Vagina (tissue), 2 donors: ENCODE data around the gene AMBN. TPM values are rescaled to one million over a fixed set of nuclear protein-coding genes. Genes with fewer than 3 reads are reported as not detected.

Source experiments
- DNase-seq, 2 donors: peaks; one replicate each; pipeline ENCODE4 v3.0.0-alpha.2; 2017; ENCODE audit errors: extremely low spot score in 2 of 2
- H3K27ac ChIP-seq: fragments of 200-600 bp; sonication (generic); one replicate; pipeline ENCODE4 v1.5.1; 2019
- H3K27me3 ChIP-seq: fragments of 200-600 bp; sonication (generic); one replicate; pipeline ENCODE4 v1.5.1; 2019
- H3K36me3 ChIP-seq, 2 donors: fragments of 200-600 bp; sonication (generic); one replicate each; pipeline ENCODE4 v1.5.1; 2017 to 2019
- H3K4me1 ChIP-seq: fragments of 200-600 bp; sonication (generic); one replicate; pipeline ENCODE4 v1.5.1; 2019
- H3K4me3 ChIP-seq, 2 donors: fragments of 200-600 bp; sonication (generic); 1 replicate in 1 of 2; 2 replicates in 1 of 2; pipeline ENCODE4 v1.5.1; 2016 to 2019
- H3K9me3 ChIP-seq: fragments of 200-600 bp; sonication (generic); one replicate; pipeline ENCODE4 v1.5.1; 2019
- POLR2A ChIP-seq, 2 donors: fragments of 450-650 bp; IDR thresholded peaks; one replicate each; pipeline ENCODE4 v1.6.1; 2017; ENCODE audit warnings: antibody characterized with exemption in 2 of 2, mild to moderate bottlenecking in 2 of 2, moderate library complexity in 2 of 2
- POLR2AphosphoS5 ChIP-seq, 2 donors: sonication (generic); formaldehyde crosslinking; IDR thresholded peaks; one replicate each; pipeline ENCODE4 v1.9.0; 2017; ENCODE audit warnings: antibody characterized with exemption in 2 of 2, mild to moderate bottlenecking in 2 of 2, low read depth in 1 of 2; ENCODE audit not compliant: insufficient read depth in 1 of 2
- intact Hi-C: fragments of 100-400 bp; cut with DNase I; formaldehyde crosslinking; loops from one replicate; pipeline ENCODE4 v1.15.1; 2023
- total RNA-seq: library from RNA; depleted of rRNA; stranded (reverse); fragments of >200 nt; gene quantifications from one replicate; pipeline ENCODE4 v1.2.3, GENCODE V29; 2016
- TF ChIP-seq, protein P1 (sequence below), 3 experiments: fragments of 450-650 bp in 2 of 3; fragments of 200-600 bp in 1 of 3; sonication (generic) in 1 of 3; IDR thresholded peaks; one replicate each; pipeline ENCODE4 v1.5.1; 2017 to 2019; ENCODE audit warnings: antibody characterized with exemption in 3 of 3, mild to moderate bottlenecking in 2 of 3, moderate library complexity in 2 of 3

The AMBN gene, protein sequence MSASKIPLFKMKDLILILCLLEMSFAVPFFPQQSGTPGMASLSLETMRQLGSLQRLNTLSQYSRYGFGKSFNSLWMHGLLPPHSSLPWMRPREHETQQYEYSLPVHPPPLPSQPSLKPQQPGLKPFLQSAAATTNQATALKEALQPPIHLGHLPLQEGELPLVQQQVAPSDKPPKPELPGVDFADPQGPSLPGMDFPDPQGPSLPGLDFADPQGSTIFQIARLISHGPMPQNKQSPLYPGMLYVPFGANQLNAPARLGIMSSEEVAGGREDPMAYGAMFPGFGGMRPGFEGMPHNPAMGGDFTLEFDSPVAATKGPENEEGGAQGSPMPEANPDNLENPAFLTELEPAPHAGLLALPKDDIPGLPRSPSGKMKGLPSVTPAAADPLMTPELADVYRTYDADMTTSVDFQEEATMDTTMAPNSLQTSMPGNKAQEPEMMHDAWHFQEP
- total RNA-seq = not detected

DNA sequence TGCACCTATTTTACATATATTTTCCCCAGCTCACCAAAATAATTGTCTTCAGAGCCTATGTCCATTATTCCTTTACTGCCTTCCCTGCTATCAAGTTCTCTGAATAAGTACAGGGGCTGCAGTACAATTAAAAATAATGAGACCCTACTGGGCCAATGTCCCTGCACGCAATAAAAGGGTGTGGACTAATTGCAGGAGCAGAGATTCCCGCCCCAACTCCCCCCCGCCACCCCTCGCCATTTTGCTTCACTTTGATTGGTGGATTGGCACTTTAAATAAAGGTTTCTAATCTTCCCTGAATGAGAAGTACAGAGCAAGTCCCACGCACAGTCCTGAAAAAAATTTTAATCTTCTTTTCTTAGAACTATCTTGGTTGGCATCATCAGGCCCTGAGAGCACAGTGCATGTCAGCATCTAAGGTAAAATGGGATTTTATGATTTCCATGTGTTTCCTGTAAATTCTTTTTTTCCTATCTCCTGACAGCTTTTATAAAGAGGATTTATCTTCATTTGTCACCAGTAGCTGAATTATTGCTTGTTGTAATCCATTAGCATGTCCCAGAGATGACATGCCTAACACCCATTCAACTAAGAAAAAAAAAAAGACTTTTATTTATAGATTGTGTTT is at the start of gene AMBN:
AMBN (plus strand) TSS at position 302 of the 628 bp plus-strand sequence; CDS start at position 405, 103 bp downstream.
- Histone ChIP-seq H3K27ac (no peak within 1 kb of the TSS), H3K27me3 (no peaks in the 10 kb centered on the region)
- DNase-seq = no peak

DNA sequence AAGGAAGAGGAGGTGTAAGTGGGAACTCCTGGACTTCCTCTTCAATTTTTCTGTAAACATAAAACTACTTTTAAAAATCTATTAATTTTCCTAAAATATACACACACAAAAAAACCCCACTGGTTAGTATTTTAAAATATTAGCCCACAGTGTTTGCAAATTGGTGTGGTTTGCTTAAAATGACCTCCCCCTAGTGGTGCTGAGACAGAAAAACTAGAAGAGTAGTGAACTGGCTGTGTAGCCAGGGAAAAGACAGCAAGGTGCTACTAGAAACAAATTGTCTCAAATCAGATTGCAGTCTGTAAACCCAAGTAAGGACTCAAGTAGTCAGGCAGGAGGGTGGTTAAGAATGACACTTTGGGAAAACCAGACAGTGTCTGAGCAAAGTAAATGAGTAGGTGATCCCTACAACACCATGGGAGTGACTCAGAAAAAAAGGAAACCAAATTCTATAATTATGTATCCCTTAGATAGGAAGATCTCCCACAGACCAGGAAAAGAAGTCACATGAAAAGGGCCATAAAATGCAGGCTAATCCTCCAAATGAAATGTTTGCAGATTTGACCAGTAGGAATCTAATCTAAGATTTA is 47.7 kb upstream of the AMBN start:
- no peak for TF ChIP-seq POLR2A (IDR thresholded peaks at IDR 0.05)
- no peak for TF ChIP-seq POLR2AphosphoS5 (IDR thresholded peaks at IDR 0.05; ENCODE audit: insufficient read depth in 1 of 2, low read depth in 1 of 2)
- TF ChIP-seq, protein P1, sequence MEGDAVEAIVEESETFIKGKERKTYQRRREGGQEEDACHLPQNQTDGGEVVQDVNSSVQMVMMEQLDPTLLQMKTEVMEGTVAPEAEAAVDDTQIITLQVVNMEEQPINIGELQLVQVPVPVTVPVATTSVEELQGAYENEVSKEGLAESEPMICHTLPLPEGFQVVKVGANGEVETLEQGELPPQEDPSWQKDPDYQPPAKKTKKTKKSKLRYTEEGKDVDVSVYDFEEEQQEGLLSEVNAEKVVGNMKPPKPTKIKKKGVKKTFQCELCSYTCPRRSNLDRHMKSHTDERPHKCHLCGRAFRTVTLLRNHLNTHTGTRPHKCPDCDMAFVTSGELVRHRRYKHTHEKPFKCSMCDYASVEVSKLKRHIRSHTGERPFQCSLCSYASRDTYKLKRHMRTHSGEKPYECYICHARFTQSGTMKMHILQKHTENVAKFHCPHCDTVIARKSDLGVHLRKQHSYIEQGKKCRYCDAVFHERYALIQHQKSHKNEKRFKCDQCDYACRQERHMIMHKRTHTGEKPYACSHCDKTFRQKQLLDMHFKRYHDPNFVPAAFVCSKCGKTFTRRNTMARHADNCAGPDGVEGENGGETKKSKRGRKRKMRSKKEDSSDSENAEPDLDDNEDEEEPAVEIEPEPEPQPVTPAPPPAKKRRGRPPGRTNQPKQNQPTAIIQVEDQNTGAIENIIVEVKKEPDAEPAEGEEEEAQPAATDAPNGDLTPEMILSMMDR (IDR thresholded peaks at IDR 0.05) = no peak
- Histone ChIP-seq H3K27me3 (no peaks in the 10 kb centered on the region), H3K4me3 (no peak overlapping the region), H3K4me1 (no peaks in the 10 kb centered on the region), H3K27ac (no peak overlapping the region), H3K9me3 (no peaks in the 10 kb centered on the region), H3K36me3 (no peaks in the 10 kb centered on the region)
- intact Hi-C loops = no loop called here
- DNase-seq = no peak

More for the DNA sequence above, at the start of gene AMBN:
- no peak for TF ChIP-seq POLR2AphosphoS5 (IDR thresholded peaks at IDR 0.05; ENCODE audit: insufficient read depth in 1 of 2, low read depth in 1 of 2)
- no peak for TF ChIP-seq POLR2A (IDR thresholded peaks at IDR 0.05)
- TF ChIP-seq, protein P1 (IDR thresholded peaks at IDR 0.05) = no peak
- no peak within 1 kb of the TSS for H3K4me3 ChIP-seq
- no peaks in the 10 kb centered on the region for H3K9me3 ChIP-seq
- intact Hi-C loops = no loop called here
- no peaks in the 10 kb centered on the region for H3K36me3 ChIP-seq
- H3K4me1 ChIP-seq = no peaks in the 10 kb centered on the region

DNA sequence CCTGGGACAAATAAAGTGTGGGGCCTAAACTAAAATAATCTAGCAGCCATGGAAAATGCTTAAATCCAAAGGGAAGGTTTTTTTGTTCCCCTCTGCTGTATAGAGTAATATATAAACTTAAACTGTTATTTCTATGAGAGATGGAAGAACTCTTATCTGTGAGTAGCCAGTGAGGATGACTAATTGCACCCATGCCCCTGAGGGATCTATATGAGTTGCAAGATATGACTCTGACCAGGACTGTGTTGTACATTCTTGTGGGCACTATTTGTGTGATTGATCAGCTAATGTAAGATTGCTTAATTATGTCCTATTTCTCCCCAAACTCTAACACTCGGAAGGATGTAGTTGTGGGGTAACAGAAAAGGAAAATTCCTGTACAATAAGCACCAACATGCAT is 35.2 kb upstream of the AMBN start:
- H3K27me3 ChIP-seq = no peaks in the 10 kb centered on the region
- H3K36me3 ChIP-seq = no peaks in the 10 kb centered on the region
- TF ChIP-seq, protein P1 (IDR thresholded peaks at IDR 0.05) = no peak
- TF ChIP-seq POLR2A (IDR thresholded peaks at IDR 0.05) (no peak), POLR2AphosphoS5 (IDR thresholded peaks at IDR 0.05; ENCODE audit: insufficient read depth in 1 of 2, low read depth in 1 of 2) (no peak)
- no peak overlapping the region for H3K27ac ChIP-seq
- no peaks in the 10 kb centered on the region for H3K9me3 ChIP-seq
- H3K4me3 ChIP-seq = no peak overlapping the region
- no peaks in the 10 kb centered on the region for H3K4me1 ChIP-seq
- intact Hi-C loops = no loop called here
- no peak for DNase-seq

DNA sequence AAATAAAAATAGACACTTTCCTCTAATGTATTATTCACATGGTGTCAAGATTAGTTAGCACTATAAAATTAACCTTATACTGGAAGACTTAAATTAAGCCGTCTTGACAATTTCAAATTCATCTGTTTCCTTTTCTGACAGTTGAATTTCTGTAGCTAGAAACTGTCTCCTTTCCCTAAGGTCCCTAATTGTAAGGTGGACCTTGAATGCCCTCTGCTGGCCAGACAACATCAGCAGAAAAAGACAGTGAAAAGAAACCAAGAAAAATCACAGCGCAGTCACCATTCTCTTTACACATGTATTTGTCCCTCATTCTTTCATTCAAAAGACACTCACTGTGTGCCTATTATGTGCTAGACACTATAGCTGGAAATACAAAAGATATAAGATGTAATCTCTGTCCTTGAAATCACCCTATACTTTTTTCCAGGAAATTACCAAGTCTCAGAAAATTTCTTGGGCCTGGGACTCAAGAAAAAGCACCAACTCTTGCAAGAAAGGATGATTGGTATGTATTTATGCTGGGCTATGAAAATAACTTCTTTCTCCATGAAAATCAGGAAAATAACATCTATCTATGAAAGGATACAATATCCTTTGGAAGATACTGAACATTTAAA is 32.7 kb upstream of the AMBN start:
- no peak for DNase-seq
- no peaks in the 10 kb centered on the region for H3K4me1 ChIP-seq
- TF ChIP-seq POLR2AphosphoS5 (IDR thresholded peaks at IDR 0.05; ENCODE audit: insufficient read depth in 1 of 2, low read depth in 1 of 2) (no peak), POLR2A (IDR thresholded peaks at IDR 0.05) (no peak)
- TF ChIP-seq, protein P1 (IDR thresholded peaks at IDR 0.05) = peak; percentile 38 to 60 (median 46)
- H3K36me3 ChIP-seq = no peaks in the 10 kb centered on the region
- intact Hi-C loops = no loop called here
- H3K9me3 ChIP-seq = no peaks in the 10 kb centered on the region
- H3K27me3 ChIP-seq = no peaks in the 10 kb centered on the region
- no peak overlapping the region for H3K4me3 ChIP-seq
- no peak overlapping the region for H3K27ac ChIP-seq
